H1 (cell line): ENCODE measurements around the gene RNF125. TPM values are rescaled to one million over a fixed set of nuclear protein-coding genes. Genes with fewer than 3 reads are reported as not detected.

Source experiments
- CTCF ChIA-PET: fragments of 300-600 bp; sonication (Branson Sonifier 250); formaldehyde crosslinking; loops from one replicate; lab custom pipeline; 2021; ENCODE audit not compliant: partially characterized antibody; lab: Charles Lee
- POLR2A ChIA-PET: fragments of 300-600 bp; sonication (Branson Sonifier 250); formaldehyde crosslinking; loops from one replicate; lab custom pipeline; 2021; ENCODE audit warnings: inconsistent platforms; ENCODE audit not compliant: partially characterized antibody; lab: Charles Lee
- DNase-seq, 2 experiments: peaks; one replicate each; pipeline versions ENCODE4 v3.0.0 to v3.0.0-alpha.2; 2010 to 2022; ENCODE audit warnings: low spot score in 2 of 2, low read depth in 1 of 2, mixed read lengths in 1 of 2
- FAIRE-seq: peaks from 2 replicates; lab custom pipeline; 2011; peaks lifted over from hg19 to GRCh38; lab: Jason Lieb, UNC
- H2AFZ ChIP-seq: 2 replicates; pipeline ENCODE4 v1.8.1; 2012; ENCODE audit warnings: low read length, inconsistent platforms
- H2AK5ac ChIP-seq: 2 replicates; pipeline ENCODE4 v1.6.1; 2013; ENCODE audit warnings: low read depth, low read length
- H2BK120ac ChIP-seq: replicated peaks from 2 replicates; pipeline ENCODE3; 2013; ENCODE audit warnings: low read depth, low read length, inconsistent platforms
- H2BK12ac ChIP-seq: 2 replicates; pipeline ENCODE4 v1.6.1; 2013; ENCODE audit warnings: low read depth, low read length
- H2BK15ac ChIP-seq: 2 replicates; pipeline ENCODE4 v1.6.1; 2013; ENCODE audit warnings: low read length
- H2BK20ac ChIP-seq: 2 replicates; pipeline ENCODE4 v1.6.1; 2013; ENCODE audit warnings: low read length
- H2BK5ac ChIP-seq: 2 replicates; pipeline ENCODE4 v1.6.1; 2013; ENCODE audit warnings: low read depth, low read length
- H3K14ac ChIP-seq: 2 replicates; pipeline ENCODE4 v1.6.1; 2013; ENCODE audit warnings: inconsistent platforms; ENCODE audit not compliant: insufficient read length
- H3K18ac ChIP-seq: 2 replicates; pipeline ENCODE4 v1.6.1; 2013; ENCODE audit warnings: low read length; ENCODE audit errors: extremely low read depth
- H3K23ac ChIP-seq: 2 replicates; pipeline ENCODE4 v1.6.1; 2013; ENCODE audit warnings: inconsistent platforms; ENCODE audit not compliant: insufficient read length
- H3K23me2 ChIP-seq: 2 replicates; pipeline ENCODE4 v1.6.1; 2013; ENCODE audit warnings: low read depth, low read length
- H3K27ac ChIP-seq: 2 replicates; pipeline ENCODE4 v1.6.1; 2011; ENCODE audit warnings: low read depth, low read length, inconsistent platforms
- H3K27me3 ChIP-seq, 4 experiments: replicated peaks in 1 of 4; 1 replicate in 1 of 4; 2 replicates in 3 of 4; pipeline versions ENCODE4 v1.6.1 to v1.8.1; 2011 to 2013; ENCODE audit warnings: low read length in 3 of 4, mild to moderate bottlenecking in 3 of 4, inconsistent platforms in 2 of 4, mixed read lengths in 2 of 4, moderate library complexity in 1 of 4; ENCODE audit not compliant: control insufficient read depth in 3 of 4, insufficient read depth in 3 of 4; ENCODE audit errors: extremely low read depth in 1 of 4
- H3K36me3 ChIP-seq, 4 experiments: 2 replicates each; pipeline versions ENCODE4 v1.6.1 to v1.8.1; 2011 to 2013; ENCODE audit warnings: mild to moderate bottlenecking in 4 of 4, low read length in 3 of 4, moderate library complexity in 2 of 4, control low read depth in 1 of 4, inconsistent platforms in 1 of 4; ENCODE audit not compliant: insufficient read depth in 4 of 4, control insufficient read depth in 2 of 4
- H3K4ac ChIP-seq: replicated peaks from 2 replicates; pipeline ENCODE3; 2013; ENCODE audit warnings: low read length, low read depth, mixed read lengths, inconsistent platforms; ENCODE audit not compliant: insufficient read length
- H3K4me1 ChIP-seq, 4 experiments: replicated peaks in 1 of 4; 1 replicate in 1 of 4; 2 replicates in 3 of 4; pipeline versions ENCODE4 v1.6.1 to v1.8.1; 2011 to 2013; ENCODE audit warnings: low read length in 3 of 4, inconsistent platforms in 2 of 4, mixed read lengths in 1 of 4; ENCODE audit not compliant: insufficient read depth in 4 of 4, control insufficient read depth in 3 of 4
- H3K4me2 ChIP-seq, 2 experiments: 2 replicates each; pipeline versions ENCODE4 v1.6.1 to v1.8.1; 2011 to 2013; ENCODE audit warnings: low read depth in 2 of 2, low read length in 2 of 2, control low read depth in 1 of 2, inconsistent platforms in 1 of 2, mild to moderate bottlenecking in 1 of 2; ENCODE audit not compliant: insufficient read depth in 1 of 2
- H3K4me3 ChIP-seq, 4 experiments: fragments of 200-600, 300-600 bp in 1 of 4; sonication (generic), shearing (Covaris generic), sonication (Bioruptor Twin) in 1 of 4; 2 replicates each; pipeline versions ENCODE4 v1.5.1 to v1.8.1; 2011 to 2016; ENCODE audit warnings: low read length in 4 of 4, low read depth in 3 of 4, control low read depth in 2 of 4, inconsistent platforms in 2 of 4, mild to moderate bottlenecking in 2 of 4, mixed read lengths in 1 of 4, moderate library complexity in 1 of 4; ENCODE audit not compliant: insufficient read depth in 2 of 4; ENCODE audit errors: extremely low read depth in 1 of 4
- H3K56ac ChIP-seq: replicated peaks from 2 replicates; pipeline ENCODE3; 2013; ENCODE audit warnings: low read depth, mild to moderate bottlenecking, mixed read lengths, low read length, inconsistent platforms; ENCODE audit not compliant: insufficient read length
- H3K79me1 ChIP-seq: 2 replicates; pipeline ENCODE4 v1.6.1; 2013; ENCODE audit warnings: low read depth, low read length, control low read depth
- H3K79me2 ChIP-seq, 2 experiments: 2 replicates each; pipeline versions ENCODE4 v1.6.1 to v1.8.1; 2012 to 2013; ENCODE audit warnings: low read length in 2 of 2, mild to moderate bottlenecking in 2 of 2, inconsistent platforms in 1 of 2; ENCODE audit not compliant: insufficient read depth in 2 of 2, control insufficient read depth in 1 of 2
- H3K9ac ChIP-seq, 4 experiments: replicated peaks in 1 of 4; 1 replicate in 1 of 4; 2 replicates in 3 of 4; pipeline versions ENCODE4 v1.6.1 to v1.8.1; 2011 to 2013; ENCODE audit warnings: low read depth in 3 of 4, low read length in 3 of 4, control low read depth in 2 of 4, mild to moderate bottlenecking in 2 of 4, moderate library complexity in 2 of 4, inconsistent platforms in 1 of 4; ENCODE audit errors: extremely low read depth in 1 of 4
- H3K9me3 ChIP-seq, 2 experiments: 2 replicates each; pipeline versions ENCODE4 v1.6.1 to v1.8.1; 2012 to 2013; ENCODE audit warnings: mild to moderate bottlenecking in 2 of 2, moderate library complexity in 2 of 2, control low read depth in 1 of 2, inconsistent platforms in 1 of 2, low read depth in 1 of 2, low read length in 1 of 2, mixed read lengths in 1 of 2; ENCODE audit not compliant: insufficient read depth in 2 of 2
- H4K20me1 ChIP-seq, 2 experiments: replicated peaks in 1 of 2; 2 replicates each; pipeline versions ENCODE3 to v1.8.1; 2011 to 2013; ENCODE audit warnings: inconsistent platforms in 2 of 2, low read length in 2 of 2, mild to moderate bottlenecking in 1 of 2; ENCODE audit not compliant: insufficient read depth in 2 of 2, control insufficient read depth in 1 of 2
- H4K5ac ChIP-seq: 2 replicates; pipeline ENCODE4 v1.6.1; 2013; ENCODE audit warnings: low read length, low read depth, mixed read lengths, inconsistent platforms; ENCODE audit not compliant: insufficient read length
- H4K8ac ChIP-seq: 2 replicates; pipeline ENCODE4 v1.8.0; 2013; ENCODE audit warnings: mild to moderate bottlenecking, moderate library complexity, low read length, inconsistent platforms; ENCODE audit not compliant: insufficient read depth; ENCODE audit errors: extremely low read depth
- H4K91ac ChIP-seq: replicated peaks from 2 replicates; pipeline ENCODE3; 2013; ENCODE audit warnings: low read length, mixed read lengths, inconsistent platforms; ENCODE audit not compliant: insufficient read length
- RAD21 ChIP-seq, 2 experiments: IDR thresholded peaks in 1 of 2; conservative IDR thresholded peaks in 1 of 2; 2 replicates each; pipeline ENCODE4 v1.6.1; 2011; ENCODE audit warnings: low read depth in 2 of 2, low read length in 2 of 2, improper control_type of control experiment in 1 of 2, inconsistent platforms in 1 of 2, mild to moderate bottlenecking in 1 of 2, moderate library complexity in 1 of 2
- WGBS, 2 experiments: shearing (Covaris generic) in 1 of 2; methylation state at CpG; one replicate each; pipeline versions ENCODE4 v1.1.6 to v1.1.7; 2013 to 2015; ENCODE audit warnings: low lambda C conversion rate in 2 of 2, mixed read lengths in 2 of 2, inconsistent platforms in 1 of 2, low coverage in 1 of 2, missing lambda C conversion rate in 1 of 2; ENCODE audit not compliant: insufficient replicate concordance in 2 of 2, insufficient coverage in 1 of 2, insufficient read length in 1 of 2; ENCODE audit errors: extremely low coverage in 1 of 2, missing lambda C conversion rate in 1 of 2; 5-methylcytosine and 5-hydroxymethylcytosine counted together
- polyA plus RNA-seq, 7 experiments: library from polyadenylated mRNA; depleted of rRNA in 3 of 7; stranded (reverse) in 5 of 7; unstranded in 2 of 7; fragments of >200 nt in 5 of 7; fragments of 200-250 nt in 2 of 7; gene quantifications; 1 replicate in 5 of 7; 2 replicates in 1 of 7; 4 replicates in 1 of 7; pipeline versions ENCODE4 v1.2.1 to v1.2.3, GENCODE V29; 2011 to 2013; ENCODE audit warnings: missing spikeins in 2 of 7, mixed read lengths in 2 of 7
- total RNA-seq: library from RNA; stranded (reverse); fragmentation: NEBNext Ultra II Directional; extraction: Animal tissue kit (Norgen Biotek cat#: 25700); gene quantifications from 2 replicates; pipeline ENCODE4 v1.2.1, GENCODE V29; 2021
- TF ChIP-seq, protein P1 (sequence below): IDR thresholded peaks from 2 replicates; pipeline ENCODE4 v1.6.1; 2012; ENCODE audit warnings: low read length, inconsistent platforms

The RNF125 gene
- total and polyA plus RNA-seq, 2 of the 8 experiments (the other 6 are each of a cell fraction or from before 2014, with no cell fraction given), result 14.3 to 15.2 TPM

DNA sequence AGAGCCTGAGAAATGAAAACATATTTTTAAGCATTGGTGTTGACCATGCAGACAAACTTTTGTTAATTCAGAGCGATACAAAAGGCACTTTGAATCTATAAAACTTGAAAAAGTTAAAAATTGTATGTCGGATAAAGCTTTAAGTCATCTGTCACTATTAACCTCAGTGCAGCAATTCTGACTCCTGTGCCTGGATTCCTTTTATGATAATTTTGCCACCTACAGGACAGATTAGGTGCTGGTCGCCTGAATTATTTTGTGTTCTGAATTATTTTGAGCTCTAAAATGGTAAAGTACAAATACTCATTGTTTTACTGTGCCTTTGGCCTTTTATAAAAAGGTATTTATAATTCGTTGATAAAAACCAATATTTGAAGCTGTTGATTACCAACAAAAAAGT is 53.7 kb downstream of the RNF125 start:
- Histone ChIP-seq H2BK120ac (no peak overlapping the region), H3K79me1 (no peaks in the 10 kb centered on the region), H3K9me3 (no peaks in the 10 kb centered on the region), H3K4me3 (no peak overlapping the region), H4K91ac (no peak overlapping the region), H4K8ac (no peak overlapping the region), H3K79me2 (no peaks in the 10 kb centered on the region), H3K14ac (no peak overlapping the region), H3K27ac (no peak overlapping the region), H4K20me1 (no peaks in the 10 kb centered on the region), H3K36me3 (no peaks in the 10 kb centered on the region), H2AK5ac (no peak overlapping the region), H3K4me1 (no peaks in the 10 kb centered on the region), H2BK15ac (no peak overlapping the region), H2BK5ac (no peak overlapping the region), H3K23me2 (no peaks in the 10 kb centered on the region), H3K23ac (no peak overlapping the region), H3K56ac (no peak overlapping the region), H3K4ac (no peak overlapping the region), H4K5ac (no peak overlapping the region), H3K18ac (no peak overlapping the region), H2AFZ (no peak overlapping the region), H3K27me3 (no peaks in the 10 kb centered on the region), H3K9ac (no peak overlapping the region), H2BK12ac (no peak overlapping the region), H3K4me2 (no peak overlapping the region), H2BK20ac (no peak overlapping the region)
- DNase-seq (no peak), FAIRE-seq (no peak)
- WGBS, 2 experiments, result 85% methylated on average over 4 of the region's 4 CpGs; no CpG with 5 or more reads in 1 of the 2 experiments
- ChIA-PET POLR2A (interaction anchor here (0.8 to 1.1 kb wide), 2 partner anchors 26 to 57 kb away, joined by 3 to 5 read pairs; no protein-coding TSS in a partner anchor), CTCF (interaction anchor here (0.9 to 2.3 kb wide), 18 partner anchors 11 to 348 kb away, joined by 3 to 20 read pairs (median 4); partner anchors contain the start of gene RNF125)
- TF ChIP-seq, protein P1, sequence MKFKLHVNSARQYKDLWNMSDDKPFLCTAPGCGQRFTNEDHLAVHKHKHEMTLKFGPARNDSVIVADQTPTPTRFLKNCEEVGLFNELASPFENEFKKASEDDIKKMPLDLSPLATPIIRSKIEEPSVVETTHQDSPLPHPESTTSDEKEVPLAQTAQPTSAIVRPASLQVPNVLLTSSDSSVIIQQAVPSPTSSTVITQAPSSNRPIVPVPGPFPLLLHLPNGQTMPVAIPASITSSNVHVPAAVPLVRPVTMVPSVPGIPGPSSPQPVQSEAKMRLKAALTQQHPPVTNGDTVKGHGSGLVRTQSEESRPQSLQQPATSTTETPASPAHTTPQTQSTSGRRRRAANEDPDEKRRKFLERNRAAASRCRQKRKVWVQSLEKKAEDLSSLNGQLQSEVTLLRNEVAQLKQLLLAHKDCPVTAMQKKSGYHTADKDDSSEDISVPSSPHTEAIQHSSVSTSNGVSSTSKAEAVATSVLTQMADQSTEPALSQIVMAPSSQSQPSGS, result no peak
- peak in 1 of 2 experiments; percentile 20; a peak in 1 of 4 replicates for TF ChIP-seq RAD21 (IDR thresholded peaks at IDR 0.05 in 1 of 2, conservative IDR thresholded peaks at IDR 0.05 in 1 of 2; ENCODE audit: low read depth in 2 of 2, low read length in 2 of 2)
